PC-9 (cell line): ENCODE data around the gene C11orf58.

Experiments
- CTCF ChIP-seq: fragments of 200-600 bp; sonication (generic); conservative IDR thresholded peaks from 2 replicates; pipeline ENCODE4 v1.6.1; 2017; ENCODE audit warnings: mixed run types, antibody characterized with exemption, mild to moderate bottlenecking, moderate library complexity
- EZH2 ChIP-seq: fragments of 200-600 bp; sonication (generic); IDR thresholded peaks from 2 replicates; pipeline ENCODE4 v1.8.0; 2017; ENCODE audit warnings: antibody characterized with exemption, low read depth

GRCh38 chr11:16780698-16781550 is 42.5 kb downstream of the C11orf58 start:
- TF ChIP-seq CTCF (no peak), EZH2 (no peak)
